PC-3 (cell line): Measurements from ENCODE around the gene HAND2.

Source experiments
- CTCF ChIP-seq: fragments of 300-600 bp; sonication (generic); conservative IDR thresholded peaks from 2 replicates; pipeline ENCODE4 v1.5.1; 2017; ENCODE audit warnings: antibody characterized with exemption, low read depth, mild to moderate bottlenecking, low read length
- EZH2 ChIP-seq: fragments of 300-600 bp; sonication (generic); IDR thresholded peaks from one replicate; pipeline ENCODE4 v1.6.1; 2017; ENCODE audit warnings: antibody characterized with exemption, mild to moderate bottlenecking, low read length; ENCODE audit not compliant: unreplicated experiment
- EZH2phosphoT487 ChIP-seq: fragments of 300-600 bp; sonication (generic); IDR thresholded peaks from 2 replicates; pipeline ENCODE4 v1.6.1; 2018; ENCODE audit warnings: mild to moderate bottlenecking, antibody characterized with exemption, low read length, borderline replicate concordance

- TF ChIP-seq CTCF (no peak), EZH2 (no peak), EZH2phosphoT487 (no peak)
These were observed 30.1 kb downstream of the HAND2 start for GRCh38 chr4:173499658-173500535.
